Measurements from ENCODE around the gene KCTD20.

Gene KCTD20

GRCh38 chr6:36493859-36494258 lies 51.1 kb downstream of the KCTD20 start:
- DNase-seq (ENCODE audit: low read depth in 2 of 2) = no peak

DNA sequence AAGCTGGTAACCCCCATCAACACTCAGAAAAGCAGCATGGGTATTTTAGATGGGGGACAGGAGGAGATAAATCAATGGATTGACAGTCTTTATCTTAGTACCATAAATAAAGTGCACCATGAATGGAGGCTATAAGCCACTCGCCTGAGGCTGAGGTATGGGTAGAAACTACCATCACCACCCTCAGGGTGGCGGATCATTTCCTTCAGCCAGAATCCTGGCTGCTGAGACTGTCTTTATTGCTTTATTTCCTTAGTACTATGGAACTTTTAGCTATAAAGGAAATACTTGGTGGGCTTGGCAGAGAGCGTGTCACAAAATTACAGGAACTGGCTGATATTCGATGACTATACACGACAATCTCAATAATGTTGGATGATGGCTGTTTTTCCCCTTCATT lies 52.3 kb downstream of the KCTD20 start:
- DNase-seq (ENCODE audit: low read depth in 2 of 2) = no peak

- no peak for DNase-seq (ENCODE audit: low read depth in 2 of 2)
Measured at GRCh38 chr6:36499918-36500317, 57.1 kb downstream of the KCTD20 start.

DNA sequence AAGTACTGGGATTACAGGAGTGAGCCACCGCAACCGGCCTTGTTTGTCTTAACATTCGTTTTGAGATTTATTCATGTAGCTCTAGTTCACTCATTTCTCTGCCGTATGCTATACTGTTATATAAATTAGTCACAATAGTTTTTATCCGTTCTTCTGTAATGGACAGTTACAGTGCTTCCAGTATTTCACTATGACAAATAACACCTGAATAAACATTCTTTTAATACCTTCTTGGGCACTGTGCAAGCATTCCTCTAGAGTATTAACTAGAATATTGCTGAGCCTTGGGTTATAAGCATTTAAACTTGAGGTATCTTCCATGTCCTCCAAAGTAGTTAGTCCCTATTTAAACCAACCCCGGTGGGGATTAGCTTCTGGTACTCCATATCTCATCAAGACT lies 58.9 kb downstream of the KCTD20 start:
- DNase-seq (ENCODE audit: low read depth in 2 of 2) = no peak

DNA sequence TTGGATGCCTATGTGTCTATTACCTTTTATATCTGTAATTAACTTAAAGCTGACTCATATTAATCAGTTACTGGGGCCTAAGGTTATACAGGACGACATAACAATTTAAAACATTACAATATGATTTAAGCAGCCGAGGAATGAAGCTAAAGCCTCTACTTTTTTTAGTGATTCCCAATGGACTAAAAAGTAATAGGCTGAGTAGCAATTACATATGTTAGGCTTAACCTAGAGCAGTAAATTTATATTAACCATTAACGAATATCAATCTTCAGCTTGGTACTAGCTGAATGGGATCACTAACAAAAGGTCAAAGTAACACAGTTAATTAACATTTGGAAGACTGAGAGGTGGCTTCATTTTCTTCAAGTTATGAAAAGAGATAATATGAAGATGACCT lies 61.4 kb downstream of the KCTD20 start:
- DNase-seq (ENCODE audit: low read depth in 2 of 2) = no peak

- no peak for DNase-seq (ENCODE audit: low read depth in 2 of 2)
Measured at GRCh38 chr6:36504982-36505381, 62.2 kb downstream of the KCTD20 start.

- DNase-seq (ENCODE audit: low read depth in 2 of 2) = no peak
Measured at GRCh38 chr6:36505744-36506534, 63.1 kb downstream of the KCTD20 start.

DNA sequence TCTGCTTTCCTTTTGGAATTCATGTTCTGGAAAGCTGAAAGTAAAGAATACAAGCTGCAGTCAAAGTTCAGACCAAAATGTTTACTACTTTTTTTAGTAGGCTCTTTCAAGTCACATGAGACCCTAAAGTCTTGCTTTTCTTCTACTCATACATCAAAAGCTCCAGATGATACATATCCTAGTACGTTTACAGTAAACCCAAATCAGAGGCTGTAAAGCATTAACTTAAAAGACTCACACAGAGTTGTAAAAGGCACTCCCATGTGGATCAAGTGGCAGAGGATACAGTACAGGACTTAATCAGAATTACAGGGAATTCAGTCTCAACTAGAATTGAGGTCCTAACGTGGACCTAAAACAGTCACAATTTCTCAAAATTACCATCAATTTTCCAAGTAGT lies 63.8 kb downstream of the KCTD20 start:
- no peak for DNase-seq (ENCODE audit: low read depth in 2 of 2)

GRCh38 chr6:36508532-36508931 lies 65.7 kb downstream of the KCTD20 start:
- DNase-seq (ENCODE audit: low read depth in 2 of 2) = no peak

DNA sequence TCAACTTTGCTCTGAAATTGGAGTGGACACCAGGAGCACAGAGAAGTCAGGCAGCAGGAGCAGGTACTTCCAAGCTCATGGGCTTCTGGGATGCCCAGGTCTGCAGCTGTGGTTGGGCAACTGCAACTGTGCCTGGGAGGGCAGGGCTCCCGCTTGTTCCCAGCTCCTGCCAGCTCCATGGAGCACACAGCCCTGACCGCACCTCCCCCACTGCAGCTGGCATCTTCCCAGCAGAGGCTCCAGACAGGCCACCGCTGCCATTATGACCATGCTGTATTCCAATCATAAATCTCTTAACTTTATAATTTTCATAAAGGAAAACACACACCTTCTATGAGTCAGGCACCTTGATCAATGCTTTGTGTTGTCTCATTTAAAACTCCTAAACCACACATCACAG lies 67.6 kb downstream of the KCTD20 start:
- no peak for DNase-seq (ENCODE audit: low read depth in 2 of 2)

- DNase-seq (ENCODE audit: low read depth in 2 of 2) = no peak
Measured at GRCh38 chr6:36514554-36515456, 72.0 kb downstream of the KCTD20 start.

GRCh38 chr6:36515844-36516243 lies 73.0 kb downstream of the KCTD20 start:
- DNase-seq (ENCODE audit: low read depth in 2 of 2) = no peak

DNA sequence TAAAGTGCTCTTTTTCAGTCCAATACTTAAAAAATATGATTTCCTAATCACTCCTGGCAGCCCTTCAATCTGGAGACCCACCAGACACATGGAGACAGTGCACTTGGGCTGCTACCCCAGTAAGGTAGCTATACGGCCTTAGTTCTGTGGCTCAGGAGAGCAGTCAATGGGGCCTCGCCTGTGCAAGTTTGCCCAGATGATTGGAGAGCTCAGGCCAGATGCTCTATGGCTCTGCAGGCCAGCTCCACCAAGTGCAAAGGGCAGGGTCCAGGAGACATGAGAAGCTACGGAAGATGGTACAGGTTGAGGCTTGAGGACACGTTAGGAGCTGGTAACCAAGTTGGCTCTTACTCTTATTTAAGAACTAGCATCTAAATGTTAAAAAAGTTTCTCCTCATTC lies 73.8 kb downstream of the KCTD20 start:
- no peak for DNase-seq (ENCODE audit: low read depth in 2 of 2)

- no peak for DNase-seq (ENCODE audit: low read depth in 2 of 2)
Measured at GRCh38 chr6:36516988-36517387, 74.2 kb downstream of the KCTD20 start.

DNA sequence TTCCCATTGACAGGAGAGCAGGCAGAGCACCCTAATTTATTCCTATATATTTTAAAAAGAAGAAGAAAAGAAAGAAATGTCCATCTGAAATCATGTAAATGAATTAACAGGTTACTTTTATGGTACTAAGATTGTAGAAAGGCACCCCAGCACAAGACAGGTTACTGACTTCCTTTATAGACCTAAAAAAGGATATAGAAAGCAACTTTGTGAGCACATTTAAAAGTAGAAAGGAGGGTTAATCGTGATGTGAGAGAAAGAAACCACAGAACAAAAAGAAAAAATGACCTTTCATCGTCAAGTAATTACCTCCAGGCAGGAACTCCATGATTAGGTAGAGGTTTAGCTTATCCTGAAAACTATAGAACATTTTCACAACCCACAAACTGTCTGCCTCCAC lies 74.6 kb downstream of the KCTD20 start:
- no peak for DNase-seq (ENCODE audit: low read depth in 2 of 2)

GRCh38 chr6:36519352-36519751 lies 76.6 kb downstream of the KCTD20 start:
- DNase-seq (ENCODE audit: low read depth in 2 of 2) = no peak

DNA sequence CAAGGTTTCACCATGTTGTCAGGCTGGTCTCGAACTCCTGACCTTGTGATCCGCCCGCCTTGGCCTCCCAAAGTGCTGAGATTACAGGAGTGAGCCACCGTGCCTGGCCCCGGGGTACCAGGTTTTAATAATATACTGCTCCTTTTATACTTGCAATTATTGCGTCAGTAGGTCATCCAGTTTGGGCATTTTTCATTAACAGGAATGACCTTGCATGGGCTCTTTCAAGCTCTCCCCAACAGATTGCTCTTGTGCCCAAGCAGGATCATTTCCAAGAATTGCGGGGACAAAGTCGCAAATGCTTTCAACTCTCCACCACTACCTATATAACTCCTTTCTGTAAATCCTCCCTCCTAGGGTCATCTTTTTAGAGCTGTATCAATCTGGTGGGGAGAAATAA lies 80.7 kb downstream of the KCTD20 start:
- DNase-seq (ENCODE audit: low read depth in 2 of 2) = no peak

GRCh38 chr6:36523936-36524499 lies 81.2 kb downstream of the KCTD20 start:
- DNase-seq (ENCODE audit: low read depth in 2 of 2) = no peak

- no peak for DNase-seq (ENCODE audit: low read depth in 2 of 2)
Measured at GRCh38 chr6:36524871-36525270, 82.1 kb downstream of the KCTD20 start.

DNA sequence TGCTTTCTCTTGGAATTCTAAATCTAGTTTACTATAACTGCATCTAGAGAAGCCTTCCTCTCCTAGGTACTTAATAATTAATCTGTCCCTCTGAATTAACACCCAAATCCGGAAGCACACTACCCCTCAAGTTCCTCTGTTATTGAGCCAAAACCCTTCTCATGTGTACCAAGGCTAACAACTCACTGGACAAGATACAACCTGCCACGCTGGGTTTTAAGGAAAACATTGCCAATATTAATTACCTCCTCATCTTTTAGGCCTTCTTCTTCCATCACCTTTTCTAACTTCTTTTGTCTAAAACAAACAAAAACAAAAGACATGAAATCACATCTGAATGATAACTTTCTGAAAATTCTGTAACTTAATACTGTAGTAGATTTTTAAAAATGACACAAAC lies 82.5 kb downstream of the KCTD20 start:
- DNase-seq (ENCODE audit: low read depth in 2 of 2) = no peak

DNA sequence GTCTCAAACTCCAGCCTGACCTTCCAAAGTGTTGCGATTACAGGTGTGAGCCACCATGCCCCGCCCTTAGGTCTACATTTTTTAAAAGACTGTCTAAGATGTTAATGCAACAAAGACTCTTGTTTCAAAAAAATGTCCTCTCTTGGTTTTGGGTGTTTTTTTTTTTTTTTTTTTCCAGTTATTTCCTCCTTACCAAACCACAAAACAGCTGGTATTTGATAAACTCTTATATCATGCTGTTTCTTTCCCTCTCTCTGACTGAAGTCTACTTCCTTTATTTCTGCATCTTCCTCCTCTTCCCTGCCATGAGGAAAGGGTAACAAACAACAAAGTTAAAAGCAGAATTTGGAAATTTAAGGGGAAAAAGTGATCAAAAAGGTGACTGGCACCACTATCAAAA lies 83.3 kb downstream of the KCTD20 start:
- DNase-seq (ENCODE audit: low read depth in 2 of 2) = no peak

GRCh38 chr6:36533321-36533720 lies 90.5 kb downstream of the KCTD20 start:
- DNase-seq (ENCODE audit: low read depth in 2 of 2) = no peak

All from stimulated activated CD4-positive, alpha-beta T cell treated with anti-CD3 and anti-CD28 coated beads, Interleukin-12 subunit alpha, Interleukin-12 subunit beta, amount 100 ng/mL, for 24 hours (primary cell).